ENCODE results near the gene MTCH2.
"Not testable (repeated sequence)": the region's sequence is repeated elsewhere in the genome, so short reads cannot be mapped to it uniquely, and the experiment has no call there.

DNA sequence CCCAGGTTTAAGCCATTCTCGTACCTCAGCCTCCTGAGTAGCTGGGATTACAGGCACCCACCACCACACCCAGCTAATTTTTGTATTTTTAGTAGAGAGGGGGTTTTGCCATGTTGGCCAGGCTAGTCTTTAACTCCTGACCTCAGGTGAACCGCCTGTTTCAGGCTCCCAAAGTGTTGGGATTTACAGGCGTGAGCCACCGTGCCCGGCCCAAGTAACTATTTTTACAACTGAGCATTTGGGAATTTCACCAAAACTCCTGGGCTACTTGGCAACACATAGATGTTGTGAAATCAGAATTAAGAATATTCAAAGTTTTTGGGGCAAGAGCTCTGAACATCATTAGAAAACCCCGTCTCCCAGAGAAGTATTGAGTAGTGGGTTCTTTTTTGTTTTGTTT is 1.9 kb downstream of the MTCH2 start:
- TF ChIP-seq CTCF (IDR thresholded peaks at IDR 0.05; ENCODE audit: low read length); EZH2 (IDR thresholded peaks at IDR 0.05; ENCODE audit: borderline replicate concordance, low read length): not testable (repeated sequence)
